ENCODE measurements around the gene CNTN4. TPM values are rescaled to one million over a fixed set of nuclear protein-coding genes. Genes with fewer than 3 reads are reported as not detected.

The CNTN4 gene
- total and polyA plus RNA-seq, 2 of the 8 experiments (the other 6 are each of a cell fraction or from before 2014, with no cell fraction given), result 0.41 to 2.2 TPM

DNA sequence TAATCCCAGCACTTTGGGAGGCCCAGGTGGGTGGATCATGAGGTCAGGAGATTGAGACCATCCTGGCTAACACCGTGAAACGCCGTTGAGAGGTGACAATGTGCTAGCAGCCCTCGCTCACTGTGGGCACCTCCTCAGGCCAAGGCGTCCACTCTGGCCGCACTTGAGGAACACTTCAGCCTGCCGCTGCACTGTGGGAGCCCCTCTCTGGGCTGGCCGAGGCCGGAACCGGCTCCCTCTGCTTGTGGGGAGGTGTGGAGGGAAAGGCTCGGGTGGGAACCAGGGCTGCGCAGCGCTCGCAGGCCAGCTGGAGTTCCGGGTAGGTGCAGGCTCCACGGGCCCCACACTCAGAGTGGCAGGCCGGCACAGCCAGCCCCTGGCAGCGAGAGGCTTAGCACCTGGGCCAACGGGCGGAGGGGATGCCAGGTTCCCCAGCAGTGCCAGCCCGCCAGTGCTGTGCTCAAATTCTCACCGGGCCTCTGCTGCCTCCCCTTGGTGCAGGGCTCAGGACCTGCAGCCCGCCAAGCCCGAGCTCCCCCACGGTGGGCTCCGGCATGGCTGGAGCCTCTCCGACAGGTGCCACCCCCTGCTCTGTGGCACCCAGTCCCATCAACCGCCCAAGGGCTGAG, 253.6 kb downstream of the CNTN4 start:
- no peak overlapping the region for H3K14ac ChIP-seq (ENCODE audit: insufficient read length)
- H2BK12ac ChIP-seq (ENCODE audit: low read depth, low read length), result no peak overlapping the region
- no peak overlapping the region; the same call in 1 of the 2 replicates for H4K8ac ChIP-seq (ENCODE audit: extremely low read depth, insufficient read depth, low read length)
- FAIRE-seq (no peak), DNase-seq (ENCODE audit: low read depth in 1 of 2, low spot score in 2 of 2) (no peak)
- H2AFZ ChIP-seq (ENCODE audit: low read length), result no peak overlapping the region
- 98% methylated on average over 8 of the region's 28 CpGs; no CpG with 5 or more reads in 1 of the 2 experiments for WGBS, 2 experiments (ENCODE audit: extremely low coverage in 1 of 2, insufficient coverage in 1 of 2, insufficient read length in 1 of 2, insufficient replicate concordance in 2 of 2, low coverage in 1 of 2, low lambda C conversion rate in 2 of 2, missing lambda C conversion rate in 1 of 2)
- no peak for TF ChIP-seq SAP30 (IDR thresholded peaks at IDR 0.05; ENCODE audit: insufficient read depth, insufficient replicate concordance, low read length)
- no peak for TF ChIP-seq SIRT6 (IDR thresholded peaks at IDR 0.05; ENCODE audit: low read length)
- TF ChIP-seq POU5F1 (IDR thresholded peaks at IDR 0.05; ENCODE audit: low read depth, low read length), result no peak
- no peak for TF ChIP-seq SIN3A (conservative IDR thresholded peaks at IDR 0.05 in 1 of 2, IDR thresholded peaks at IDR 0.05 in 1 of 2; ENCODE audit: low read depth in 1 of 2, low read length in 2 of 2)
- no peak for TF ChIP-seq SP4 (IDR thresholded peaks at IDR 0.05; ENCODE audit: low read length)
- TF ChIP-seq BACH1 (IDR thresholded peaks at IDR 0.05; ENCODE audit: low read length), result no peak
- no peaks in the 10 kb centered on the region for H3K23me2 ChIP-seq (ENCODE audit: low read depth, low read length)
- no peak overlapping the region for H2BK5ac ChIP-seq (ENCODE audit: low read depth, low read length)
- no peak overlapping the region for H3K9ac ChIP-seq (replicated peaks in 1 of 4; ENCODE audit: extremely low read depth in 1 of 4, low read depth in 3 of 4, low read length in 3 of 4)
- no peak overlapping the region for H4K91ac ChIP-seq (replicated peaks; ENCODE audit: insufficient read length, low read length)
- H3K18ac ChIP-seq (ENCODE audit: extremely low read depth, low read length), result no peak overlapping the region
- H3K27me3 ChIP-seq (replicated peaks in 1 of 4; ENCODE audit: control insufficient read depth in 3 of 4, extremely low read depth in 1 of 4, insufficient read depth in 3 of 4, low read length in 3 of 4), result no peaks in the 10 kb centered on the region
- ChIA-PET POLR2A (ENCODE audit: partially characterized antibody) (no interaction called here), CTCF (ENCODE audit: partially characterized antibody) (interaction anchor here (0.9 kb wide), 1 partner anchor 10 kb away, joined by 3 read pairs; no protein-coding TSS in a partner anchor)
- H2AK5ac ChIP-seq (ENCODE audit: low read depth, low read length), result no peak overlapping the region
- no peak overlapping the region for H3K4ac ChIP-seq (replicated peaks; ENCODE audit: insufficient read length, low read depth, low read length)
- no peaks in the 10 kb centered on the region for H3K79me2 ChIP-seq (ENCODE audit: control insufficient read depth in 1 of 2, insufficient read depth in 2 of 2, low read length in 2 of 2)
- H3K23ac ChIP-seq (ENCODE audit: insufficient read length), result no peak overlapping the region
- no peak overlapping the region for H2BK120ac ChIP-seq (replicated peaks; ENCODE audit: low read depth, low read length)
- H4K20me1 ChIP-seq (replicated peaks in 1 of 2; ENCODE audit: control insufficient read depth in 1 of 2, insufficient read depth in 2 of 2, low read length in 2 of 2), result no peaks in the 10 kb centered on the region
- H3K4me3 ChIP-seq (ENCODE audit: extremely low read depth in 1 of 4, insufficient read depth in 2 of 4, low read depth in 3 of 4, low read length in 4 of 4), result no peak overlapping the region
- no peaks in the 10 kb centered on the region for H3K79me1 ChIP-seq (ENCODE audit: low read depth, low read length)
- no peak overlapping the region for H2BK15ac ChIP-seq (ENCODE audit: low read length)
- H3K4me1 ChIP-seq (replicated peaks in 1 of 4; ENCODE audit: control insufficient read depth in 3 of 4, insufficient read depth in 4 of 4, low read length in 3 of 4), result peaks cover 0 to 12% (median 5%) of the 10 kb centered on the region in 4 experiments; a peak in 4 of 7 replicates
- peaks cover 7 to 10% of the 10 kb centered on the region in 2 experiments; a peak in 3 of 4 replicates for H3K9me3 ChIP-seq (ENCODE audit: insufficient read depth in 2 of 2, low read depth in 1 of 2, low read length in 1 of 2)
- peaks cover 0 to 8% (median 0%) of the 10 kb centered on the region in 4 experiments; a peak in 1 of 8 replicates for H3K36me3 ChIP-seq (ENCODE audit: control insufficient read depth in 2 of 4, insufficient read depth in 4 of 4, low read length in 3 of 4)
- H3K27ac ChIP-seq (ENCODE audit: low read depth, low read length), result no peak overlapping the region
- no peak overlapping the region for H3K56ac ChIP-seq (replicated peaks; ENCODE audit: insufficient read length, low read depth, low read length)
- H4K5ac ChIP-seq (ENCODE audit: insufficient read length, low read depth, low read length), result no peak overlapping the region
- H2BK20ac ChIP-seq (ENCODE audit: low read length), result no peak overlapping the region
- no peak overlapping the region for H3K4me2 ChIP-seq (ENCODE audit: insufficient read depth in 1 of 2, low read depth in 2 of 2, low read length in 2 of 2)
